Neural progenitor cell (in vitro differentiated cells): ENCODE measurements around the gene SEBOX. TPM values are rescaled to one million over a fixed set of nuclear protein-coding genes. Genes with fewer than 3 reads are reported as not detected.

Experiments
- DNase-seq: peaks from one replicate; pipeline ENCODE4 v3.0.0-alpha.2; 2016; ENCODE audit warnings: low spot score
- H2AFZ ChIP-seq: fragments of 200-600 bp; sonication (generic); replicated peaks from 2 replicates; pipeline ENCODE4 v1.6.1; 2016; ENCODE audit warnings: antibody characterized with exemption
- H3F3A ChIP-seq: fragments of 200-600 bp; sonication (generic); 2 replicates; pipeline ENCODE4 v1.6.1; 2016; ENCODE audit warnings: antibody characterized with exemption, low read depth
- H3K27ac ChIP-seq: fragments of 200-600 bp; sonication (generic); 2 replicates; pipeline ENCODE4 v1.5.1; 2016; ENCODE audit warnings: mild to moderate bottlenecking
- H3K27me3 ChIP-seq: fragments of 200-600 bp; sonication (generic); 2 replicates; pipeline ENCODE4 v1.6.1; 2016; ENCODE audit warnings: mild to moderate bottlenecking, moderate library complexity
- H3K36me3 ChIP-seq: fragments of 200-600 bp; sonication (generic); 2 replicates; pipeline ENCODE4 v1.5.1; 2016
- H3K4me1 ChIP-seq: fragments of 200-600 bp; sonication (generic); 2 replicates; pipeline ENCODE4 v1.6.1; 2016; ENCODE audit warnings: mixed run types
- H3K4me2 ChIP-seq: fragments of 200-600 bp; sonication (generic); 2 replicates; pipeline ENCODE4 v1.6.1; 2016
- H3K4me3 ChIP-seq: fragments of 200-600 bp; sonication (generic); 2 replicates; pipeline ENCODE4 v1.5.1; 2016
- H3K79me2 ChIP-seq: fragments of 200-600 bp; sonication (generic); 2 replicates; pipeline ENCODE4 v1.6.1; 2016; ENCODE audit warnings: low read depth
- H3K9ac ChIP-seq: fragments of 200-600 bp; sonication (generic); 2 replicates; pipeline ENCODE4 v1.6.1; 2016
- H3K9me3 ChIP-seq: fragments of 200-600 bp; sonication (generic); 2 replicates; pipeline ENCODE4 v1.5.1; 2016; ENCODE audit warnings: low read depth
- H4K20me1 ChIP-seq: fragments of 200-600 bp; sonication (generic); 2 replicates; pipeline ENCODE4 v1.6.1; 2016; ENCODE audit warnings: low read depth
- H3K27ac Mint-ChIP-seq: 3 replicates; pipeline ENCODE4 v1.8.0; 2021; ENCODE audit warnings: mixed read lengths
- H3K27me3 Mint-ChIP-seq: 2 replicates; pipeline ENCODE4 v1.8.0; 2022; ENCODE audit warnings: low read depth, mild to moderate bottlenecking, inconsistent platforms, moderate library complexity, mixed read lengths; ENCODE audit not compliant: insufficient read depth
- H3K36me3 Mint-ChIP-seq: 3 replicates; pipeline ENCODE4 v1.8.0; 2021; ENCODE audit warnings: mixed read lengths
- H3K4me1 Mint-ChIP-seq: 3 replicates; pipeline ENCODE4 v1.8.0; 2021; ENCODE audit warnings: mixed read lengths
- H3K4me3 Mint-ChIP-seq: 3 replicates; pipeline ENCODE4 v1.8.0; 2021; ENCODE audit warnings: mild to moderate bottlenecking, moderate library complexity, mixed read lengths
- H3K9me3 Mint-ChIP-seq: 3 replicates; pipeline ENCODE4 v1.8.0; 2020; ENCODE audit warnings: mixed read lengths
- CTCF ChIP-seq: fragments of 200-600 bp; sonication (generic); IDR thresholded peaks from 2 replicates; pipeline ENCODE4 v1.5.1; 2017; ENCODE audit warnings: antibody characterized with exemption, mild to moderate bottlenecking
- EZH2 ChIP-seq: fragments of 200-600 bp; sonication (generic); IDR thresholded peaks from 2 replicates; pipeline ENCODE4 v1.6.1; 2017; ENCODE audit warnings: antibody characterized with exemption, mild to moderate bottlenecking, moderate library complexity
- EZH2phosphoT487 ChIP-seq: fragments of 200-600 bp; sonication (generic); IDR thresholded peaks from 2 replicates; pipeline ENCODE4 v1.6.1; 2017; ENCODE audit warnings: antibody characterized with exemption
- total RNA-seq: library from RNA; depleted of rRNA; stranded (reverse); fragments of >200 nt; gene quantifications from 2 replicates; pipeline ENCODE4 v1.2.3, GENCODE V29; 2015; ENCODE audit warnings: low replicate concordance

Gene SEBOX
- not detected in 2 replicates for total RNA-seq

- no peak within 1 kb of the TSS for H3K4me3 Mint-ChIP-seq
- no peaks in the 10 kb centered on the region for H3K79me2 ChIP-seq
- H4K20me1 ChIP-seq: peaks cover 3% of the 10 kb centered on the region
- H3F3A ChIP-seq: peaks cover 5% of the 10 kb centered on the region
- no peak for TF ChIP-seq EZH2phosphoT487
- no peak for TF ChIP-seq EZH2
- no peak for TF ChIP-seq CTCF
- no peak for DNase-seq
- H3K9me3 Mint-ChIP-seq: no peaks in the 10 kb centered on the region
- peaks cover 2% of the 10 kb centered on the region for H3K4me1 Mint-ChIP-seq
- peaks cover 5% of the 10 kb centered on the region for H3K36me3 Mint-ChIP-seq
- H2AFZ ChIP-seq: no peak within 1 kb of the TSS
- H3K27me3 Mint-ChIP-seq: no peaks in the 10 kb centered on the region
- H3K9me3 ChIP-seq: no peaks in the 10 kb centered on the region
- H3K36me3 ChIP-seq: no peaks in the 10 kb centered on the region
- no peak within 1 kb of the TSS for H3K27ac Mint-ChIP-seq
- no peak within 1 kb of the TSS for H3K4me2 ChIP-seq
- H3K4me3 ChIP-seq: no peak within 1 kb of the TSS
- H3K4me1 ChIP-seq: peaks cover 2% of the 10 kb centered on the region
- H3K27ac ChIP-seq: no peak within 1 kb of the TSS
- H3K27me3 ChIP-seq: no peaks in the 10 kb centered on the region
- H3K9ac ChIP-seq: no peak within 1 kb of the TSS
These were observed at the start of gene SEBOX for GRCh38 chr17:28364665-28365363. Gene SEBOX, minus strand, starts transcription at chr17:28365199. Its CDS starts 48 bp downstream, at chr17:28365151.

GRCh38 chr17:28413804-28414203 lies 48.8 kb upstream of the SEBOX start:
- Mint-ChIP-seq H3K9me3 (no peaks in the 10 kb centered on the region), H3K4me1 (peaks cover 6% of the 10 kb centered on the region), H3K27me3 (peaks cover 19% of the 10 kb centered on the region)

GRCh38 chr17:28412099-28412498 lies 47.1 kb upstream of the SEBOX start:
- Mint-ChIP-seq H3K4me3 (no peak overlapping the region), H3K36me3 (no peaks in the 10 kb centered on the region), H3K9me3 (no peaks in the 10 kb centered on the region), H3K4me1 (peaks cover 16% of the 10 kb centered on the region), H3K27me3 (peaks cover 25% of the 10 kb centered on the region), H3K27ac (no peak overlapping the region)
- Histone ChIP-seq H3K9ac (no peak overlapping the region), H3K4me2 (no peak overlapping the region), H3K4me1 (peaks cover 15% of the 10 kb centered on the region), H3K9me3 (no peaks in the 10 kb centered on the region), H3K4me3 (no peak overlapping the region), H2AFZ (no peak overlapping the region), H3K27me3 (peaks cover 42% of the 10 kb centered on the region), H4K20me1 (no peaks in the 10 kb centered on the region), H3K79me2 (no peaks in the 10 kb centered on the region), H3K36me3 (no peaks in the 10 kb centered on the region), H3K27ac (no peak overlapping the region), H3F3A (peaks cover 19% of the 10 kb centered on the region)
- DNase-seq: no peak
- TF ChIP-seq EZH2 (no peak), EZH2phosphoT487 (no peak), CTCF (no peak)

More at GRCh38 chr17:28413804-28414203, 48.8 kb upstream of the SEBOX start:
- Histone ChIP-seq H3F3A (peaks cover 2% of the 10 kb centered on the region), H3K9ac (no peak overlapping the region), H3K27me3 (peaks cover 51% of the 10 kb centered on the region), H4K20me1 (no peaks in the 10 kb centered on the region), H3K79me2 (no peaks in the 10 kb centered on the region), H3K9me3 (no peaks in the 10 kb centered on the region), H3K4me3 (no peak overlapping the region), H3K27ac (no peak overlapping the region), H3K4me1 (no peaks in the 10 kb centered on the region), H2AFZ (no peak overlapping the region), H3K4me2 (no peak overlapping the region), H3K36me3 (no peaks in the 10 kb centered on the region)
- no peaks in the 10 kb centered on the region for H3K36me3 Mint-ChIP-seq
- TF ChIP-seq EZH2: no peak
- TF ChIP-seq EZH2phosphoT487: no peak
- H3K4me3 Mint-ChIP-seq: no peak overlapping the region
- no peak overlapping the region for H3K27ac Mint-ChIP-seq
- DNase-seq: no peak

GRCh38 chr17:28407974-28408306 lies 42.9 kb upstream of the SEBOX start:
- peaks cover 17% of the 10 kb centered on the region for H3K27me3 Mint-ChIP-seq
- H3K9me3 Mint-ChIP-seq: no peaks in the 10 kb centered on the region
- DNase-seq: peak; percentile 30
- H3K4me1 ChIP-seq: peaks cover 21% of the 10 kb centered on the region
- H3K9ac ChIP-seq: no peak overlapping the region
- no peak overlapping the region for H3K27ac ChIP-seq
- peak overlapping the region; percentile 24 for H3K4me2 ChIP-seq
- TF ChIP-seq EZH2 (no peak), CTCF (no peak), EZH2phosphoT487 (no peak)
- no peaks in the 10 kb centered on the region for H3K9me3 ChIP-seq
- H3K4me3 ChIP-seq: no peak overlapping the region
- H4K20me1 ChIP-seq: no peaks in the 10 kb centered on the region
- peaks cover 20% of the 10 kb centered on the region for H3K4me1 Mint-ChIP-seq
- H3K36me3 ChIP-seq: no peaks in the 10 kb centered on the region
- no peaks in the 10 kb centered on the region for H3K36me3 Mint-ChIP-seq
- H3K4me3 Mint-ChIP-seq: no peak overlapping the region
- H3K79me2 ChIP-seq: no peaks in the 10 kb centered on the region
- H3K27ac Mint-ChIP-seq: no peak overlapping the region
- H3F3A ChIP-seq: peaks cover 27% of the 10 kb centered on the region
- H2AFZ ChIP-seq: peak overlapping the region; percentile 77
- peaks cover 45% of the 10 kb centered on the region for H3K27me3 ChIP-seq
